IMR-90 (cell line): Measurements from ENCODE around the gene SENP2.

ENCODE experiments used
- BHLHE40 ChIP-seq: fragments of 150-350 bp; IDR thresholded peaks from 2 replicates; pipeline ENCODE4 v1.6.1; 2016; ENCODE audit warnings: mild to moderate bottlenecking, low read depth, low read length
- CTCF ChIP-seq: conservative IDR thresholded peaks from 2 replicates; pipeline ENCODE4 v1.5.1; 2012; ENCODE audit warnings: mild to moderate bottlenecking, low read depth, low read length, improper control_type of control experiment
- FOS ChIP-seq: fragments of 150-350 bp; IDR thresholded peaks from 2 replicates; pipeline ENCODE4 v1.6.1; 2016; ENCODE audit warnings: low read depth, low read length
- MXI1 ChIP-seq: IDR thresholded peaks from 2 replicates; pipeline ENCODE4 v1.6.1; 2012; ENCODE audit warnings: low read depth, mild to moderate bottlenecking, low read length, moderate library complexity, borderline replicate concordance
- POLR2A ChIP-seq: IDR thresholded peaks from 2 replicates; pipeline ENCODE4 v1.6.1; 2012; ENCODE audit warnings: mild to moderate bottlenecking, low read depth, low read length
- RAD21 ChIP-seq: IDR thresholded peaks from 2 replicates; pipeline ENCODE4 v1.6.1; 2012; ENCODE audit warnings: low read length, improper control_type of control experiment
- USF2 ChIP-seq: fragments of 150-350 bp; IDR thresholded peaks from 2 replicates; pipeline ENCODE4 v1.6.1; 2017; ENCODE audit warnings: mild to moderate bottlenecking, antibody characterized with exemption, low read length, low read depth

GRCh38 chr3:185540695-185541094, 45.4 kb upstream of the SENP2 start:
- TF ChIP-seq POLR2A (no peak), CTCF (no peak), BHLHE40 (no peak), FOS (no peak), MXI1 (no peak), RAD21 (no peak), USF2 (no peak)
